NCI-H2171 treated with DMSO at 0.1 percent for 48 hours (cell line): ENCODE measurements around the gene FKBP7.
"Not testable (repeated sequence)": the region's sequence is repeated elsewhere in the genome, so short reads cannot be mapped to it uniquely, and the experiment has no call there.

Source experiments
- DNase-seq: peaks from one replicate; lab custom pipeline; 2025; lab: John Stamatoyannopoulos, UW

The FKBP7 gene

GRCh38 chr2:178485356-178485755, 7.0 kb upstream of the FKBP7 start:
- no peak for DNase-seq

GRCh38 chr2:178484245-178485041, 6.0 kb upstream of the FKBP7 start:
- peak; percentile 44 for DNase-seq

GRCh38 chr2:178482437-178482836, 4.0 kb upstream of the FKBP7 start:
- DNase-seq, result no peak

GRCh38 chr2:178480227-178481181, 2.1 kb upstream of the FKBP7 start, which contains the start of gene PLEKHA3:
TSS of gene PLEKHA3 (plus strand) at chr2:178480457. CDS start at chr2:178480870, 413 bp downstream.
- DNase-seq, result peak; percentile 67

GRCh38 chr2:178479758-178480226, 1.4 kb upstream of the FKBP7 start:
- DNase-seq, result no peak

- no peak for DNase-seq
Measured at GRCh38 chr2:178479275-178479616, 846 bp upstream of the FKBP7 start.

GRCh38 chr2:178478130-178478438, 316 bp downstream of the FKBP7 start:
- no peak for DNase-seq

GRCh38 chr2:178477443-178478129, 814 bp downstream of the FKBP7 start:
- DNase-seq, result peak; percentile 42

- DNase-seq, result no peak
Measured at GRCh38 chr2:178476477-178476876, 1.9 kb downstream of the FKBP7 start.

- DNase-seq, result no peak
Measured at GRCh38 chr2:178474560-178474959, 3.8 kb downstream of the FKBP7 start.

- no peak for DNase-seq
Measured at GRCh38 chr2:178473931-178474330, 4.5 kb downstream of the FKBP7 start.

GRCh38 chr2:178473373-178473772, 5.0 kb downstream of the FKBP7 start:
- DNase-seq, result no peak

GRCh38 chr2:178471313-178471712, 7.1 kb downstream of the FKBP7 start:
- not testable (repeated sequence) for DNase-seq

- DNase-seq, result no peak
Measured at GRCh38 chr2:178469219-178469849, 9.1 kb downstream of the FKBP7 start.

- DNase-seq, result no peak
Measured at GRCh38 chr2:178457390-178457886, 21.0 kb downstream of the FKBP7 start.

GRCh38 chr2:178455947-178456346, 22.5 kb downstream of the FKBP7 start:
- DNase-seq, result no peak

GRCh38 chr2:178452870-178453269, 25.5 kb downstream of the FKBP7 start:
- no peak for DNase-seq

GRCh38 chr2:178452334-178452733, 26.1 kb downstream of the FKBP7 start:
- DNase-seq, result peak; percentile 17

GRCh38 chr2:178450774-178451525, 27.4 kb downstream of the FKBP7 start, which contains the start of the genes PJVK and PRKRA:
TSS of gene PJVK (plus strand) at chr2:178451378. CDS start at chr2:178453410, 2,032 bp downstream.
TSS of gene PRKRA (minus strand) at chr2:178451175. CDS start at chr2:178451030, 145 bp downstream.
- DNase-seq, result peak; percentile 92

GRCh38 chr2:178450524-178450773, 28.0 kb downstream of the FKBP7 start:
- no peak for DNase-seq
